A673 (cell line): ENCODE data around the gene TMEM109. TPM values are rescaled to one million over a fixed set of nuclear protein-coding genes. Genes with fewer than 3 reads are reported as not detected.

Source experiments
- BruUV-seq: library from RNA; stranded (reverse); fragments of 400-500 nt; replicated peaks from 2 replicates; lab custom pipeline; 2021; lab: Mats Ljungman, UMichigan
- CTCF ChIA-PET: fragments of 300-600 bp; sonication (Branson Sonifier 250); formaldehyde crosslinking; loops from one replicate; lab custom pipeline; 2022; ENCODE audit warnings: antibody characterized with exemption; lab: Charles Lee
- POLR2A ChIA-PET: fragments of 300-600 bp; sonication (Branson Sonifier 250); formaldehyde crosslinking; loops from one replicate; lab custom pipeline; 2022; ENCODE audit warnings: antibody characterized with exemption; ENCODE audit not compliant: low non-redundant PET; lab: Charles Lee
- DNase-seq: peaks from one replicate; pipeline ENCODE4 v3.0.0-alpha.2; 2015; ENCODE audit warnings: low spot score
- H3K27ac ChIP-seq: fragments of 200-600 bp; sonication (generic); 2 replicates; pipeline ENCODE4 v1.5.1; 2016; ENCODE audit warnings: mixed run types, low read depth, mild to moderate bottlenecking, mixed read lengths, antibody characterized with exemption, low read length; ENCODE audit not compliant: poor library complexity, severe bottlenecking
- H3K27me3 ChIP-seq: fragments of 200-600 bp; sonication (generic); replicated peaks from 2 replicates; pipeline ENCODE4 v1.6.1; 2017; ENCODE audit warnings: mixed run types, low read depth, mild to moderate bottlenecking, mixed read lengths, antibody characterized with exemption, low read length; ENCODE audit not compliant: insufficient read depth, poor library complexity
- H3K36me3 ChIP-seq: fragments of 200-600 bp; sonication (generic); 2 replicates; pipeline ENCODE4 v1.6.1; 2016; ENCODE audit warnings: mixed run types, mild to moderate bottlenecking, mixed read lengths, antibody characterized with exemption, low read length; ENCODE audit not compliant: insufficient read depth, poor library complexity, severe bottlenecking
- H3K4me1 ChIP-seq: fragments of 200-600 bp; sonication (generic); 2 replicates; pipeline ENCODE4 v1.6.1; 2017; ENCODE audit warnings: mixed run types, mild to moderate bottlenecking, mixed read lengths, antibody characterized with exemption, low read length; ENCODE audit not compliant: insufficient read depth, poor library complexity, severe bottlenecking
- H3K4me3 ChIP-seq: fragments of 200-600 bp; sonication (generic); 2 replicates; pipeline ENCODE4 v1.5.1; 2016; ENCODE audit warnings: low read depth, mixed run types, mild to moderate bottlenecking, mixed read lengths, low read length; ENCODE audit not compliant: poor library complexity, severe bottlenecking
- H3K9me3 ChIP-seq: fragments of 200-600 bp; sonication (generic); 2 replicates; pipeline ENCODE4 v1.6.1; 2016; ENCODE audit warnings: mixed run types, low read depth, mild to moderate bottlenecking, mixed read lengths, antibody characterized with exemption, low read length; ENCODE audit not compliant: poor library complexity, severe bottlenecking
- EZH2 ChIP-seq: fragments of 200-600 bp; sonication (generic); IDR thresholded peaks from 2 replicates; pipeline ENCODE4 v1.6.1; 2017; ENCODE audit warnings: borderline replicate concordance, low read depth, mild to moderate bottlenecking, mixed read lengths, antibody characterized with exemption, low read length; ENCODE audit not compliant: poor library complexity, severe bottlenecking
- intact Hi-C: fragments of 100-400 bp; cut with micrococcal nuclease; formaldehyde crosslinking; loops from one replicate; pipeline ENCODE4 v1.10.0; 2022; ENCODE audit not compliant: unreplicated experiment
- total RNA-seq: library from RNA; stranded (reverse); gene quantifications from 2 replicates; pipeline ENCODE4 v1.2.3, GENCODE V29; 2021
- TF ChIP-seq, protein P1 (sequence below): fragments of 300-800, 200-600 bp; sonication (generic); conservative IDR thresholded peaks from 2 replicates; pipeline ENCODE4 v1.5.1; 2017; ENCODE audit warnings: low read depth, mild to moderate bottlenecking, antibody characterized with exemption, low read length, moderate library complexity, mixed read lengths

The TMEM109 gene
- total RNA-seq, 1 experiment from 2014 or later, result 169 TPM

DNA sequence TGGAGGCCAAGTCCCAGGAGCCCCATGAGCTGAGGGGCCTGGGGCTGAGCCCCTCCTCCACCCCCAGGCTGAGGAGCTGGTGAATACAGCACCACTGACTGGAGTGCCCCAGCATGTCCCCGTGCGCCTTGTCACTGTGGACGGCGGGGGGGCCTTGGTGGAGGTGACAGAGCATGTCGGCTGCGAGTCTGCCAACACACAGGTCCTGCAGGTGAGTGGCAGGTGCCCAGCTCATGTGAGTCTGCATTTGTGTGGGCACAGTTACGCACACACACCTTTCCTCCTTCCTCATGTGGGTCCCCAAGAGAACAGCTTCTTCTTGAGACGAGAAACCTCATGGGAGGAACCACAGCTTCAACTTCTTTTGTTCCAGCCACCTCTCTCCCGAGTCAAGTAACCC is 18.0 kb downstream of the TMEM109 start:
- Histone ChIP-seq H3K9me3 (no peaks in the 10 kb centered on the region), H3K27ac (no peak overlapping the region), H3K4me3 (no peak overlapping the region), H3K36me3 (peaks cover 27% of the 10 kb centered on the region), H3K27me3 (no peaks in the 10 kb centered on the region), H3K4me1 (no peaks in the 10 kb centered on the region)
- no TSS peak for BruUV-seq
- POLR2A ChIA-PET, result no interaction called here
- TF ChIP-seq, protein P1, sequence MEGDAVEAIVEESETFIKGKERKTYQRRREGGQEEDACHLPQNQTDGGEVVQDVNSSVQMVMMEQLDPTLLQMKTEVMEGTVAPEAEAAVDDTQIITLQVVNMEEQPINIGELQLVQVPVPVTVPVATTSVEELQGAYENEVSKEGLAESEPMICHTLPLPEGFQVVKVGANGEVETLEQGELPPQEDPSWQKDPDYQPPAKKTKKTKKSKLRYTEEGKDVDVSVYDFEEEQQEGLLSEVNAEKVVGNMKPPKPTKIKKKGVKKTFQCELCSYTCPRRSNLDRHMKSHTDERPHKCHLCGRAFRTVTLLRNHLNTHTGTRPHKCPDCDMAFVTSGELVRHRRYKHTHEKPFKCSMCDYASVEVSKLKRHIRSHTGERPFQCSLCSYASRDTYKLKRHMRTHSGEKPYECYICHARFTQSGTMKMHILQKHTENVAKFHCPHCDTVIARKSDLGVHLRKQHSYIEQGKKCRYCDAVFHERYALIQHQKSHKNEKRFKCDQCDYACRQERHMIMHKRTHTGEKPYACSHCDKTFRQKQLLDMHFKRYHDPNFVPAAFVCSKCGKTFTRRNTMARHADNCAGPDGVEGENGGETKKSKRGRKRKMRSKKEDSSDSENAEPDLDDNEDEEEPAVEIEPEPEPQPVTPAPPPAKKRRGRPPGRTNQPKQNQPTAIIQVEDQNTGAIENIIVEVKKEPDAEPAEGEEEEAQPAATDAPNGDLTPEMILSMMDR, result no peak
- no peak for TF ChIP-seq EZH2
- intact Hi-C loops, result no loop called here
- CTCF ChIA-PET, result no interaction called here
- no peak for DNase-seq

- no peak overlapping the region for H3K27ac ChIP-seq
- no peaks in the 10 kb centered on the region for H3K4me1 ChIP-seq
- H3K9me3 ChIP-seq, result no peaks in the 10 kb centered on the region
- TF ChIP-seq, protein P1, result no peak
- TF ChIP-seq EZH2, result no peak
- H3K27me3 ChIP-seq, result no peaks in the 10 kb centered on the region
- BruUV-seq, result no TSS peak
- H3K36me3 ChIP-seq, result peaks cover 27% of the 10 kb centered on the region
- no peak for DNase-seq
- H3K4me3 ChIP-seq, result no peak overlapping the region
- CTCF ChIA-PET, result no interaction called here
- POLR2A ChIA-PET, result no interaction called here
- intact Hi-C loops, result no loop called here
Observed at GRCh38 chr11:60932605-60933356, 18.8 kb downstream of the TMEM109 start.

DNA sequence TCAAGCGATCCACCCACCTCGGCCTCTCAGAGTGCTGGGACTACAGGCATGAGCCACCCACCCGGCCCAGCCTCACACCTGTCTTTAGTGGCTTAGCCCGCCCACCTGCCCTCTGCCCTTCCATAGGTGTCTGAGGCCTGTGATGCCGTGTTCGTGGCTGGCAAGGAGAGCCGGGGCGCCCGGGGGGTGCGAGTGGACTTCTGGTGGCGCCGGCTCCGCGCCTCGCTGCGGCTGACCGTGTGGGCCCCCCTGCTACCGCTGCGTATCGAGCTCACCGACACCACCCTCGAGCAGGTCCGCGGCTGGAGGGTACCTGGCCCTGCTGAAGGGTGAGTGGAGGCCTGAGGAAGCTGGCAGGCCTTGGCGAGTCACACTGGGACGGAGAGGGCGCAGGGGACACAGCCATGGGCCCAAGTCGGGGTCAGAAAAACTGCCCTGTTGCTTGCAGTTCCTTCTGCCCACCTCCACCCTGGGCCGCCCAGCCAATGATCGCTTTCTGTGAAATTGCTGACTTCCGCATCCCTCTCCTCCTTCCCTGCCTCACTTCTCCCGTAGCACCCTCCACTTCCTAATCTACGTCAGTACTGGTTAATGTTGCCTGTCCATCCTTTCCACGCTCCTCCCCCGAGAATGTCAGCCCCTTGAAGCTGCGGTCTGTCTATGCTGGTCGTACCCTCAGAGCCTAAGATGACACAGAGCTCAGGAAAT is 19.6 kb downstream of the TMEM109 start:
- no peak for DNase-seq
- Histone ChIP-seq H3K27me3 (no peaks in the 10 kb centered on the region), H3K27ac (no peak overlapping the region), H3K4me3 (no peak overlapping the region), H3K4me1 (no peaks in the 10 kb centered on the region), H3K9me3 (no peaks in the 10 kb centered on the region), H3K36me3 (peaks cover 25% of the 10 kb centered on the region)
- TF ChIP-seq, protein P1, result no peak
- TF ChIP-seq EZH2, result no peak
- intact Hi-C loops, result no loop called here
- ChIA-PET CTCF (no interaction called here), POLR2A (no interaction called here)
- no TSS peak for BruUV-seq
